SU-DHL-6 (cell line): ENCODE measurements around the gene MAGED4B.

Source experiments
- CTCF ChIP-seq: fragments of 200-600 bp; sonication (generic); IDR thresholded peaks from one replicate; pipeline ENCODE4 v1.5.1; 2017; ENCODE audit warnings: antibody characterized with exemption, mild to moderate bottlenecking, low read length, moderate library complexity; ENCODE audit not compliant: insufficient read depth, poor library complexity, severe bottlenecking
- EZH2phosphoT487 ChIP-seq: fragments of 200-600 bp; sonication (generic), shearing (Covaris generic); conservative IDR thresholded peaks from 2 replicates; pipeline ENCODE4 v1.6.1; 2018; ENCODE audit warnings: mild to moderate bottlenecking, antibody characterized with exemption, low read length, moderate library complexity, mixed read lengths

- TF ChIP-seq CTCF, result no peak
- TF ChIP-seq EZH2phosphoT487, result no peak
These were observed 53.2 kb downstream of the MAGED4B start for GRCh38 chrX:52015794-52016193.
